HG03045 (cell line): ENCODE results near the gene AFDN.

ENCODE experiments used
- ATAC-seq: cut with Tn5 transposase; IDR thresholded peaks from one replicate; pipeline ENCODE4 v1.9.1; 2021; ENCODE audit warnings: mild to moderate bottlenecking, moderate library complexity; ENCODE audit not compliant: unreplicated experiment

The AFDN gene

DNA sequence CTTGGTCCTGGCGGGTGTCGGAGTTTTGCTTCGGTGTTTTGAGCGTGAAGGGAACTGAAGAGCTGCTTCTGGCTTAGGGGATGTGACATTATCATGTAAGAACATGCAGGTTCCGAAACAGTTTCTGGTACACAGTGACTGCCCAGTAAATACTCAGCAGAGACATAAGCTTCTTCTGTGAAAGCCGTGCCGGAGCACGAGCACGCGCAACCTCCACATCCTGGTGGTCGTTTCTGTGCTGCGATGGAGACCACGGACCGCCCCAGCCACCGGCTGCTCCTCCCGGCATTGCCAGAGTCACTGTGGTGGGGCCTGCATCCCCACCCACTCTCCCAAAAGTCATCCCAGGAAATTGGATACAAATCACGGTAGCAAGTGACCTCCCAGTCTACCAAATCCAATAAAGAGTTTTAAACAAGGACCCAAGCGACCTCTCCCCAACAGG lies 189.5 kb downstream of the AFDN start:
- ATAC-seq, result no peak

DNA sequence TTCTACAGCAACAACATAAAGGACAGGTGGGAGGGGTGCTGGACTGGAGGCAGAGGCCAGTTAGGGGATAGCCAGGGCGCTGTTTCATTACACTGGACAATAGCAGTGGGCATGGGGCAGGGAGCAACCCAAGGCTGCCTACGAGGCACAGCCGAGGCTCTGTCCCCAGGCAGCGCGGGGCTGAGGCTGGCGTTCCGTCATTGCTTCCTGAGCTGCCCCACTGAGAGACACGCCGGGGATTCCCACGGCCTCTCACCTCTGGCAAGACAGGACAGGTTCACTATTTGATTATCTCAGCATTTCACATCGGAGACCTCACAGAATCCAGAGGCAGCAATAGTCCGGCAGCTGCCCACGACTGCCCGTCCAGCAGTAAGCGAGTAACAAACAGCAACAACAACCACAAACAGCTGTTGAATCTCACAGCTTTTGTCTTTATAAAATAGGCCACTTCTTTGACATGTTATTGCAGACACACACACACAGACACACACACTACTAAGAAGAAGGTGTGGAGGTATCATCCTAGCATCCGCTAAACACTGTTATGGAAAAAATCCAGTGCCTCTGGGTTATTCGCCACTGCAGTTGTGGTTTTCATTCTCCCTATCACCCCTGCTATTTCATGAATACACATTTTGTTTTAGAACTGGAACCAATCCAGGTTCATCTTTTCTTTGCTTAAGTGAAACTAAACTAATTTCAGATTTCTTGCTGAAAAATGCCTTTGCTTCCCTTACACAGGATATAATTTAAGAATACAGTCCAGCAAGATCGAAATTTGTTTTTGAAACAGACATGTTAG lies 190.2 kb downstream of the AFDN start:
- no peak for ATAC-seq

DNA sequence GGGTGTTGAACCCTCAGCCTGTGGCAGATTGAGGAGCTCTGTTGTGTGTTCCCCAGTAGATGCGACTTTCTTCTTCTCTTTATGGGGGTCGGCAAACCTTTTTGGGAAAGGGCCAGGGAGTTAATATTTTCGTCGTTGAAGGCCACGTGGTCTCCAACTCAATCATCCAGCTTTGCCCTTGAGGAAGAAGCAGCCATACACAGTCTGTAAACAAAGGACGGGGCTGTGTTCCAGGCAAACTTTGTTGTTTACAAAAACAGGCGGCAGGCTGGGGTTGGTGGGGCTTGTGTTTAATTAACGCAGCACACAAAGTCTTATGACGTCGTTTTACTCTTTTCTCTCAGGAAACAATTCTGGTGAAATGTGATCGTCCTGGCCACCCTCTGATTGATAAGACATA lies 190.9 kb downstream of the AFDN start:
- ATAC-seq, result no peak

DNA sequence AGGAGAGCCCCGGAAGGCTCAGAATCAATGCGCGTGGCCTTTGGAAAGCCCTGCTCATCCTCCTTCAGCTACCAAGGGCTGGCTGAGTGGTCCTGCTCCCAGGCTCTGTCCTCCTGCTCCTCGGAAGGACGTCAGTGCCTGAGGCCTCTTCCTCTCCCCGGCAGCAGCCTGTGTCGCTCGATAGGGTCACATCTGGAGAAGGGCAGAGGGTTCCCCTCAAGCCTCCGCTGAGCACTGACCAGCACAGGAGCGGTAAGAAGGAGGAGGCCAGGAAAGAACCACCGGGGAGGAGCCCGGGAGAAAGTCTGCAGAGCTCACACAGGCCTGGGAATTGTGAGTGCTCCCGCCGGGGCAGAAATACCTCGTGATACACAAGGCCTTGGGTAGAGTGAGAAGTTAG lies 192.0 kb downstream of the AFDN start:
- ATAC-seq, result no peak

DNA sequence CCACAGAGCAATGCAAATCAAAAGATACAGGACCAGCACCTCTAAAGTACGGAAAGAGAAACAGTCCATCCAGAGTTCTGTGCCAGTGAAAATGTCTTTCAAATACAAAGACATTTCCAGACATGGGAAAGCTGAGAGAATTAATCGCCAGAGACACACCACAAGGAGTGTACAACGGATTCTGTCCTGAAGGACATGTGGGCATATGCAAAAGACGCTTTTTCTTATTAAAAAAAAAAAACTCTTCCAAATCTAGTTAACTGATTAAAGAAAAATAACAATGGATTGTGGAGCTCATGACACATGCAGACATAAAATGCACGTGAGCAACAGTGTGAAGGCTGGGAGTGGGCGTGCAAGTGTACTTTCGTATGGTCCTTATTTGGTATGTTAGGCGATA lies 193.5 kb downstream of the AFDN start:
- no peak for ATAC-seq

DNA sequence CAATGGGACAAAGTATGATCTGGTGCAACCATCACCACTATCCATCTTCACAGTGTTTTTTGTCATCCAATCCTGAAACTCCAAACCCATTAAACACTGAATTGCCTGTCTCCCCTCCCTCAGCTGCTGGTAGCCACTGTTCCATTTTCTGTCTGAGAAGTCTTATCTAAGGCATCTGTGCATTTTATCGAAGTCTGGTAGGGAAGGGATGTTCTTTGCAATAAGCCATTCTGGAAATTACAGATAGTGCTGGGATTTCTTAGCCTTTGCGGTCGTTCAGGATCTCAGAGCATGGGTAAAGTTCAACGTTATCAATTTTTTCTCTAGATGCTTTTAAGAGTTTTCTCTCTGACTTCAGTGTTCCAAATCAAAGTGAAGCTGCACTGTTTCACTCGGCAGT lies 194.9 kb downstream of the AFDN start:
- ATAC-seq, result no peak
